Dedifferentiated amniotic fluid mesenchymal stem cell (primary cell): Measurements from ENCODE around the gene AKR1C8.
"Not testable (repeated sequence)": the region's sequence is repeated elsewhere in the genome, so short reads cannot be mapped to it uniquely, and the experiment has no call there.

Experiments
- DNase-seq: peaks from one replicate; pipeline ENCODE4 v3.0.0-alpha.2; 2016; ENCODE audit errors: extremely low spot score

AKR1C8 gene

DNA sequence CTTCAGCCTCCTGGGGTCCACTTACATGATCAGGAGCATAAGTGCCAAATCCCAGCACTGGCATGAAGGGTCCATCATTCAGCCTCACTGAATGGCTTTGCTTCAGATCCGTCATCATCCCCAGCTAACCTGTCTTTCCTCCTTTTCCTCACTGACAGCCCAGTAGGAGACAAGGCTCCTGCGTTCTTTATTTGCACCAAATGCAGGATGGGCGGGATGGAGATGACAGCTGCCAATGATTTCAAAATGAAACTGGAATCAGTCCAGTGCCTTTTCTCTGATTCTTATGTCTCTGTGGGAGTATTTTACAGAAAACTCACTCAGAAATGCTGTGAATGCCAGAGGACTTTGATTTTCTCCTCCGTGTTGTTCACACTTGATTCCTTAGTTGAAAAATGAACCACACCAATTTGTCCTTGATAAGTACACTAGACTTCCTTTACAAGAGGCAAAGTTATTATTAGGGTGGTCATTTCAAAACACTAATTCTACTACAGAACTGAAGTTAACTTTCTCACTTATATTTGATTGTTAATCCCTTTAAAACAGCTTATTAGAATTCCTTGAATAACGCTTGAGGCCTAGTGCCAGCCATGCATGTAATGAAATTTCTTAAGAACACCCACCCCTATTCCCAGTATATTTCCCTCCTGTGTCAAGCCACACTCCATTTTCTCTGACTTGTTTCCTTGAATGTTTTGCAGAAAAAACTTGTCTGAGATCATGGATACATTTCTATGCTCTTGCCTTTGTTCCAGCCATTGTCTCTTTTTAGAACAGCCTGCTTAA lies at the start of gene AKR1C8:
AKR1C8 (minus strand) TSS at position 164 of the 789 bp plus-strand sequence; CDS start at position 118, 46 bp downstream.
- no peak for DNase-seq

DNA sequence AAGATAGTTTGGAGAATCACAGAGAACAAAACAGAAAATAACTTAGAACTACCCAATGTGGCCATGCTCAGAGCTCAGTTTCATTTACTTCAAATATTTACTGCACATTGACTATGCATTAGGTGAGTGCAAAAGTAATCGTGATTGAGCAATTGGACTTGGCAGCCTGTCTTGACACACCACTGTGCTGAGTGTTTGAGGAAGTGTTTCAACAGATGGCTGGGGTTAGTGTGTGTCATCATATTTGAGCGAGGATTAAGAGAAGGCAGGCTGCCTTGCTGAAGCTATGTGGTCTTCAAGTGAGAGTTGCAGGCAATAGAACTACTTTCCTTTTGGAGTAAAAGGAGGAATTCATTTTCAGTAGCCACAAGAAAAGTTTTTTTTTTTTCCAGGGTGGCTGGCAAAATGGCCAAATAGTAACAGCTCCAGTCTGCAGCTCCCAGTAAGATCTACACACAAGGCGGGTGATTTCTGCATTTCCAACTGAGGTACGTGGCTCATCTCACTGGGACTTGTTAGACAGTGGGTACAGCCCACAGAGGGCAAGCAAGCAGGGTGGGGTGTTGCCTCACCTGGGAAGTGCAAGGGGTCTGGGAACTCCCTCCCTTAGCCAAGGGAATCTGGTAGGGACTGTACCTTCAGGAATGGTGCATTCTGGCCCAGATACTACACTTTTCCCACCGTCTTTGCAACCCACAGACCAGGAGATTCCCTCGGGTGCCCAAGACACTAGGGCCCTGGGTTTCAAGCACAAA lies 49.3 kb upstream of the AKR1C8 start:
- no peak for DNase-seq

DNA sequence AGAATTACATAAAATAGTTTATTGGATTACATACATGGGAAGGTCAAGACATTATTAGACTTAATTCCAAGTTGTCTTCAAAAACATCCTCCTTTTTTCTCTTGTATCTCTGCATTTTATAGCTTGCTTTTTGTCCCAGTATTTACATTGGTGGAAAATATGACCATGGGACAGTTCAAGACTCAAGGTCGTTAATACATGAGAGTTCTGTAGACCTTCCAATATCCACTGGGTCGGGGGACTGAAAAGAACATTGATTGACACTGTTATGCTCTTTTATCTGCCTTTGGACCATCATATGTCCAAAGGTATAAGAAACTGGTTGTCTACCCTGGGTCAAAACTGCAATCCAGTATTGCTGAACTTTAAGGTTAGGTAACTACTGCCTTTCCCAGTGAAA lies 48.4 kb upstream of the AKR1C8 start:
- no peak for DNase-seq

DNA sequence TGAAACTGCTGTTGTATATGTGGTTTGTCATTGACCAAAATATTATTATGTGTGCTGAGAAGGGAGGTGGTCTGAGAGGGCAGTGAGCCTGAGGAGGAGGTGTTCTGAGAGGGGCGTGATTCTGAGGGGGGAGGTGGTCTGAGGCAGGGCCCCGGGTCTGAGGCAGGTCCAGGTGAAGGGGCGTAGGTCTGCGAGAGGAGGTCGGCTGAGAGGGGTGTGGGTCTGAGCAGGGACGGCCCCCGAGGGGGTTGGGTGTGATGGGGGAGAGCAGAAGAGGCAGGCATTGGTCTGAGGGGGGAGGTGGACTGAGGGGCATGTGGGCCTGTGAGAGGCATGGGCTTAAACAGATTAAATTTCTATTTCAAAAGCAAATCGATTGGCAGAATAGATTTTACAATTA lies 44.1 kb upstream of the AKR1C8 start:
- no peak for DNase-seq

DNA sequence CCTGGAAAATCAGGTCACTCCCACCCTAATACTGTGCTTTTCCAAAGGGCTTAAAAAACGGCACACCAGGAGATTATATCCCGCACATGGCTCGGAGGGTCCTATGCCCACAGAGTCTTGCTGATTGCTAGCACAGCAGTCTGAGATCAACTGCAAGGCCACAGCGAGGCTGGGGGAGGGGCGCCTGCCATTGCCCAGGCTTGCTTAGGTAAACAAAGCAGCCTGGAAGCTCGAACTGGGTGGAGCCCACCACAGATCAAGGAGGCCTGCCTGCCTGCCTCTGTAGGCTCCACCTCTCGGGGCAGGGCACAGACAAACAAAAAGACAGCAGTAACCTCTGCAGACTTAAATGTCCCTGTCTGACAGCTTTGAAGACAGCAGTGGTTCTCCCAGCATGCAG lies 38.0 kb upstream of the AKR1C8 start:
- not testable (repeated sequence) for DNase-seq

DNA sequence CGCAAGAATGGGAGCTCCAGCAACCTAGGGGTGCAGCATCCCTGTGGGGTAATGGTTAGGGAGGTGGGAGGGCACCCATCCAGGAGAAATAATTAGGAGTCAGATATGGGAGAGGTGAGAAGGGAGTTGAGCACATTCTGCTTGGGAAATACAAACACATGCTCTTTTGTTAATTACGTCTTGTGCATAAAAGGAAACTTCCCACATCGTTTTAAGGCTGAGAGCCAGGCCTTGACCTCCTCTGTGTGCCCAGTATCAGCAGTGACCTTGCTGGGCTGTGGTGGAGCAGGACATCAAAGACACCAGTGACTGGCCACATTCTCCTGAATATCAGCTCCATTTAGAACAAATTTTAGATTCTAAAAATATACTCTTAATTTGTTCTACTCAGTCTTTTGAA lies 34.3 kb upstream of the AKR1C8 start:
- DNase-seq = no peak

DNA sequence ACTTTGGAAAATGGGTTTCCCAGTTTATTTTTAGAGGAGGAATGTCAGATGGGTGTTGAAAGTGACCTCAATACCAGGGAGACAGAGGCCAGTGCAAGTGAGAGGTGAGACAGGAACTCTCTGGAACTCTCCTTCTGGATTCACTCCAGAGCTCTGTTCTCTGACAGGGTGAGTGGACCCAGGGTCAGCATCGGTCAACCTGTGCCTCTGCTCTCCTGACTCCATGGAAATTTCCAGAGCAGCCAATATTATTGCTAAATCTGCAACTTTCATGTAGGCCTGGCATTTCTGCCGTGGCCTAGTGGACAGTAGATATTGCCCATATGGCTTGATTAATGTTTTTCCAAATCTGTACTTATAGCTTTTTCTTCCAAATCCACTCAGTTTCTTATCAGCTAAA lies 31.9 kb upstream of the AKR1C8 start:
- no peak for DNase-seq

DNA sequence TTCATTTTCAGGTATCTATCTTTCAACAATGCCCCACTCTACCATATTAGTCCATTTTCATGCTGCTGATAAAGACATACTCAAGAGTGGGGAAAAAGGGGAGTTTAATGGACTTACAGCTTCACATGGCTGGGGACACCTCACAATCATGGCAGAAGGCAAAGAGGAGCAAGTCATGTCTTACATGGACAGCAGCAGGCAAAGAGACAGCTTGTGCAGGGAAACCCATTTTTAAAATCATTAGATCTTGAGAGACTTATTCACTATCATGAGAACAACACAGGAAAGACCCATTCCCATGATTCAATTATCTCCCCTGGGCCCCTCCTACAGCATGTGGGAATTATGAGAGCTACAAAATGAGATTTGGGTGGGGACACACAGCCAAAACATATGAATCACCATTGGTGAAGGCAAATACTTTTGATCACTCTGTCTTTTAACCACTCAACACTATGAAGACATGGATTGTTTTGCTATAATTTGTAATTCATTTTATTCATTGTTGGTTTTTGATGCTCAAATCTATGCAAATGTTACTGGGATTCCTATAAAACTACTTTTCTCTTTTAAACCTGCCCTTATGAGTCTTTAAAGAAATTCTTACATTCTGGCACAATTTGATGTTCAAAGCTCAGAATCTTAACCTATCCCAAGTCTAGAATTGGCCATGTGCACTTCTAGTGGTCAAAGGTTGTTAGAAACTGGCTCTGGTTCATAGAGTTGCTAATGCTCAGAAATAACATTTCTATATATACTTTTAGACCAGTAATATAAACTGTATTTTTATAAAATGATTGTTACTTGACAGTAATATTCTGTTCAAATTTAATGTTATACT lies 27.0 kb upstream of the AKR1C8 start:
- no peak for DNase-seq

DNA sequence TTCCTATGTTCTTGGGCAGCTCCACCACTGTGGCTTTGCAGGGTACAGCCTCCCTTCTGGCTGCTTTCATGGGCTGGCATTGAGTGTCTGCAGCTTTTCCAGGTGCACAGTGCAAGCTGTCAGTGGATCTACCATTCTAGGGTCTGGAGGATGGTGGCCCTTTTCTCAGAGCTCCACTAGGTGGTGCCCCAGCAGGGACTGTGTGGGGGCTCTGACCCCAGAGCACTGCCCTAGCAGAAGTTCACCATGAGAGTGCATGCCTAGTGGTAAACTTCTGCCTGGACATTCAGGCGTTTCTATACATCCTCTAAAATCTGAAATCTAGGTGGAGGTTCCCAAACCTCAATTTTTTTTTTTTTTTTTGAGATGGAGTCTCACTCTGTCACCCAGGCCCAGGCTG lies 25.3 kb upstream of the AKR1C8 start:
- not testable (repeated sequence) for DNase-seq

DNA sequence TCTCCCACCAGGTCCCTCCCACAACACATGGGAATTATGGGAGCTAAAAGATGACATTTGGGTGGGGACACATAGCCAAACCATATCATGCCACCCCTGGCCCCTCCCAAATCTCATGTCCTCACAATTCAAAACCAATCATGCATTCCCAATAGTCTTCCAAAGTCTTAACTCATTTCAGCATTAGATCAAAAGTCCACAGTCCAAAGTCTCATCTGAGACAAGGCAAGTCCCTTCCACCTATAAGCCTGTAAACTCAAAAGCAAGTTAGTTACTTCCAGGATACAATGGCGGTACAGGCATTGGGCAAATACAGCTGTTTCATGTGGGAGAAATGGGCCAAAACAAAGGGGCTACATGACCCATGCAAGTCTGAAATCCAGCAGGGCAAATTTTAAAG lies 24.8 kb upstream of the AKR1C8 start:
- DNase-seq = not testable (repeated sequence)

DNA sequence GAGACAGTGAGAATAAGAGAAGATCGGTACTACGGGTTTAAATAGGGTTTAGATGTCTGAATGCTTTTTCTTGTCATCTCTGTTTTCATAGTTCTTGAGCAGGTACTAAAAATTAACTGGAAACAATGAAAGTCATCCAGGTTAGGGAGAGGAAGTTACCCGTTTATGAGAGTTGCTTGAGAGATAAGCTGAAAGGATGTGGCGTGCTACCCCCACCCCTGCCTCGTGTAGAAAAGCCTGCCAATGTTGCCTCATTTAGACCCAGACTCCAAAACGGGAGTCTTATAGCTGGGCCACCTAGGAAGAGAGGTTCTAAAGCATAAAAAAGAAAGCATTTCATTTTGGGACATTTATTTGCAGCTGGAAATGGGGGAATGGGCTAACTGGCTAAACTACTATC lies 21.8 kb upstream of the AKR1C8 start:
- no peak for DNase-seq

DNA sequence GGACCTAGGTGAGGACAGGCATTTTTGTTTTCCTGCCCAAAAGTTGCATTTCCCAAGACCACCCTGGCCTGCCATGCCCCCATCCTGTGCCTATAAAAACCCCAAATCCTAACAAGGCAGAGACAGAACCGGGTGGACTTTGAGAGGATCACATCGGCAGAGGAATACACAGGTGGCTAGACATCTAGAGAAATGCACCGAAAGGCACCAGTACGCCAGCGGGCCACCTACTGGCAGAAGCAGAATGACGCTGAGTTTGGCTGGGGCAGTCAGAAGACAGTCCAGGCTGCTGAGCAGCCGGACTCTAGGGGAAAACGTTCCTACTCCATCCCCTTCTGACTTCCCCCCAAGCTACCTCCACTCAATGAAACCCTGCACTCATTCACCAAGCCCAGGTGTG lies 14.4 kb upstream of the AKR1C8 start:
- no peak for DNase-seq

DNA sequence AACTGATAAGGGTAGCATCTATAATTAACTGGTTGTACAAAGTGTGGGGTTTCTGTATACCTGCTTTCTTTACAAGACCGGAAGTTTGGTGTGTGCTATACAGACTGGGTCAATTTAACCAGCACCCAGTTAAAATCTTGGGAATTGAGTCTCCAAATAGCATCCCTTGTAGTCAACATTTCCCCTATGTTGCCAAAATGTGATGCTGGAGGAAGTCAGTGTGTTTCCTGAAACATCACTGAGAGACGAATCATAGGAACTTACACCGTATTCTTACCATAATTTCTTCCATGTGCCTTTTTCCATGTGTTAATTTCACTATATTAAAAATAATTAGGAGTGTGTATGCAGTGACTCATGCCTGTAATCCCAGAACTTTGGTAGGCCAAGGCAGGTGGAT lies 13.4 kb upstream of the AKR1C8 start:
- no peak for DNase-seq

DNA sequence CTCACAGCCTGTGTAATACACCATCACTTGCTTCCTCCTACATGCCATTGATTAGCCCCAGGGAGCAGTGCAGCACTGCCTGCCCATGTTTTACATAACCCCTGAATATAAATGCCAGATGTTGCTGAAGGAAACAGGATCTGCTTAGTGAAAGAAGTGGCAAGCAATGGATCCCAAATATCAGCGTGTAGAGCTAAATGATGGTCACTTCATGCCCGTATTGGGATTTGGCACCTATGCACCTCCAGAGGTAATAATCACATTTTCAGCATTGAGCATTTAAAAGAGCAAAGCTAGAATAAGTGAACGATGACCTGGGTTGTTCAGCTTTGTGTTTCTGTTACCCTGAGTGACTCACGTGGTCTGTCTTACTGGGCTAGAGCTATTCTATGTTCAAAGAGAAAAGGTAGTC lies 11.8 kb upstream of the AKR1C8 start, which contains the start of gene AKR1C4:
AKR1C4 (plus strand) TSS at position 136 of the 412 bp plus-strand sequence; CDS start at position 167, 31 bp downstream.
- no peak for DNase-seq

DNA sequence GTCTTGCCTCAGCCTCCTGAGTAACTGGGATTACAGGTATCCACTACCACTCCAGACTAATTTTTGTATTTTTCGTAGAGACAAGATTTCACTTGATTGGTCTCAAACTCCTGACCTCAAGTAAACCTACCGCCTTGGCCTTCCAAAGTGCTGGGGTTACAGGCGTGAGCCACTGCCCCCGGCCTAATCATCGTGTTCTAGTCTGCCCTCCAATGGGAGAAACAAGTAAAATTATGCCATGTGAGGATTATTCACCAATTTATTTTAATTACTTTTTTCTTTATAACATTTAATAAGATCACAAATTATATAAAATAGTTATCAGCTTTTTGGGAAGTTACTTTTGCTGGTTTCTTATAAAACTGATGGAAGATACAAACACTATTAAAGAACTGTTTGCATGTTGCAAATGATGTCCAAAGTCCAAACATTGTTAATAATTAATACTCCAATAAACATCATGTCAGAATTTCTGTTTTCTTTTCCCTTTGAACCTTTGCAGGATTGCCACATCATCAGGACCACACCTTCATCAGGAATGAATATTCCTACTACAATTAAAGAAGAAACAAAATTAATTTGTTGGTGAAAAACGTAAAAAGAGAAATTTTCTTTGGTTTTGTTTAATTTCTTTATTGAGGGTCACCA lies 10.9 kb upstream of the AKR1C8 start:
- no peak for DNase-seq

DNA sequence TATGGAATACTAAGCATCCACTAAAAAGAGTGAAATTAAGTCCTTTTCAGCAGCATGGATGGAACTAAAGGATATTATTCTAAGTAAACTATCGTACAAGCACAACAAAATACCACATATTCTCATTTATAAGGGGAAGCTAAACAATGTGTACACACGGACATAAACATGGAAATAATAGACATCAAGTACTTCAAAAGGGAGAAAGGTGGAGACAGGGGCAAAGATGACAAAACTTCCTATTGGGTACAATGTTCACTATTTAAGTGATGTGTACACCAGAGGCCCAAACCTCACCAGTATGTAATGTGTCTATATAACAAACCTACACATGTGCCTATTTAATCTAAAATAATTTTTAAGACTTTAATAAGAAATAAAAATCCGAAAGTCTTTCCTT lies 9.5 kb upstream of the AKR1C8 start:
- no peak for DNase-seq

DNA sequence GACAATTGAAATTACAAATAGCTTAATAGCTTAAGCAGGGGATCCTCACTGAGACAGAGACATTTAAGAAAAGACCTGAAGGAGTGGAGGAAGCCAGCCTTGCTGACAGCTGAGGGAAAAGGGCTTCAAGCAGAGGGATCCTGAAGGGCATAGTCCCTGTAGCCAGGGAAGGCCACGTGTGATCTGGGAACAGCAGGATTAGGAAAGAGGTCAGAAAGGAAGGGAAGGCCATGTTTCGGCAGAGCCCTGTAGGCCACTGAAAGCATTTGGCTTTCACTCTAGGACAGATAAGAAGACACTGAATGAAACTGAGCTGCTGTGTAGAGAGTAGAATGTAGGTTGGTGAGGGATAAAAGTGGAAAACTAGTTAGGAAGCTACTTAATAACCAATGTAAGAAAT lies 3.4 kb upstream of the AKR1C8 start:
- DNase-seq = no peak

DNA sequence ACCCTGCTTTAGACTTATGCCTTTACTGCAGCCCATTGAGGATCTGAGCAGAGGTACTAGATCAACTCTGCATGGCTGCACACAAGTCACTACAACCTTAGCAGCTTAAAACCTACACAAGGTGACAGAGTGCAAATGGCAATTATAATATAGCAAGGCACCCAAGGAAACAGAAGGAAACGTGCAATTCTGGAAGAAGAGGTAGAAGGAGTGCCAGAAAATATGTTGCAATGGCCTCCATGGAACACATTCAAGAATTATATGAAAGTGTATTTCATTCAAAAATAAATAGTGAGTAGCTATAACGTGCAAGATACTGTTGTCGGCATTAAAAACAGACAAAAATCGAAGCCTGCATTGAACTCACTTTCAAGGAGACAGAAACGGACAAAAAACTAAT lies 2.9 kb upstream of the AKR1C8 start:
- DNase-seq = no peak

DNA sequence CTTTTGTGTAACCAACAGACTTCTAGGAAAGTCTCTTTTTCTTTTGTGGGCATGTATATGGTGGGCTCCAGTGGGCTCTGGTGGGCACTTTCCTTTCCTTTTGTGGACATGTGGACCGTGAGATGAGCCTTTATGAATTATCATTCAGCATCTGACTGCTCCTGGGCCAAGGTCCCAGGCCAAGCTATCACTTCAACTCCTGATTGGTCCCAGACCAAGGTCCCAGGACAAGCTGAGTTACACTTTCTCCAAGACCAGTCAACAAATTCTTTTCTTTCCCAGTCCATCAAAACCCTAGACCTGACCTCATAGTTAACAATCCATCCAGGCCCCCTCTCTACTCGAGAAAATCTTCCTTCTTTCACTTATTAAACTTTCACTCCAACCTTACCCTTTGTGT lies 1.0 kb downstream of the AKR1C8 start:
- no peak for DNase-seq

DNA sequence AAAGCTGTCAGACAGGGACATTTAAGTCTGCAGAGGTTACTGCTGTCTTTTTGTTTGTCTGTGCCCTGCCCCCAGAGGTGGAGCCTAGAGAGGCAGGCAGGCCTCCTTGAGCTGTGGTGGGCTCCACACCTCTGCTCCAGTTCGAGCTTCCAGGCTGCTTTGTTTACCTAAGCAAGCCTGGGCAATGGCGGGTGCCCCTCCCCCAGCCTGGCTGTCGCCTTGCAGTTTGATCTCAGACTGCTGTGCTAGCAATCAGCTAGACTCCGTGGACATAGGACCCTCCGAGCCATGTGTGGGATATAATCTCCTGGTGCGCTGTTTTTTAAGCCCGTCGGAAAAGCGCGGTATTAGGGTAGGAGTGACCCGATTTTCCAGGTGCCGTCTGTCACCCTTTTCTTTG lies 4.4 kb downstream of the AKR1C8 start:
- not testable (repeated sequence) for DNase-seq

DNA sequence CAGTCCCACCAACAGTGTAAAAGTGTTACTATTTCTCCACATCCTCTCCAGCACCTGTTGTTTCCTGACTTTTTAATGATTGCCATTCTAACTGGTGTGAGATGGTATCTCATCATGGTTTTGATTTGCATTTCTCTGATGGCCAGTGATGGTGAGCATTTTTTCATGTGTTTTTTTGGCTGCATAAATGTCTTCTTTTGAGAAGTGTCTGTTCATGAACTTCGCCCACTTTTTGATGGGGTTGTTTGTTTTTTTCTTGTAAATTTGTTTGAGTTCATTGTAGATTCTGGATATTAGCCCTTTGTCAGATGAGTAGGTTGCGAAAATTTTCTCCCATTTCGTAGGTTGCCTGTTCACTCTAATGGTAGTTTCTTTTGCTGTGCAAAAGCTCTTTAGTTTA lies 9.4 kb downstream of the AKR1C8 start:
- DNase-seq = not testable (repeated sequence)
